Esophagus muscularis mucosa (tissue), 4 donors: ENCODE results near the gene PHLDA3.

Experiments
- CTCF ChIP-seq, 3 experiments: fragments of 200-600 bp in 2 of 3; fragments of 450-650 bp in 1 of 3; sonication (generic) in 2 of 3; IDR thresholded peaks; one replicate each; pipeline ENCODE4 v1.5.1; 2017 to 2019; ENCODE audit warnings: antibody characterized with exemption in 3 of 3, mild to moderate bottlenecking in 2 of 3, moderate library complexity in 1 of 3
- EP300 ChIP-seq: sonication (generic); formaldehyde crosslinking; IDR thresholded peaks from one replicate; pipeline ENCODE4 v1.6.1; 2017; ENCODE audit warnings: antibody characterized with exemption
- POLR2A ChIP-seq: fragments of 450-650 bp; IDR thresholded peaks from one replicate; pipeline ENCODE4 v1.6.1; 2017; ENCODE audit warnings: antibody characterized with exemption, moderate library complexity, mild to moderate bottlenecking, low read depth
- POLR2AphosphoS5 ChIP-seq, 2 donors: sonication (generic); formaldehyde crosslinking; IDR thresholded peaks; one replicate each; pipeline ENCODE4 v1.6.1; 2017; ENCODE audit warnings: antibody characterized with exemption in 2 of 2

- TF ChIP-seq CTCF (IDR thresholded peaks at IDR 0.05) (no peak), EP300 (no peak), POLR2A (no peak), POLR2AphosphoS5 (IDR thresholded peaks at IDR 0.05) (no peak)
Observed at GRCh38 chr1:201496296-201496690, 27.3 kb upstream of the PHLDA3 start.
